NCI-H146 (cell line): ENCODE data around the gene PHF3.
A peak's percentile ranks its signal among the peaks of the same experiment; 100 is the strongest.

Experiments used
- DNase-seq: peaks from one replicate; lab custom pipeline; 2025; lab: John Stamatoyannopoulos, UW

PHF3 gene, protein sequence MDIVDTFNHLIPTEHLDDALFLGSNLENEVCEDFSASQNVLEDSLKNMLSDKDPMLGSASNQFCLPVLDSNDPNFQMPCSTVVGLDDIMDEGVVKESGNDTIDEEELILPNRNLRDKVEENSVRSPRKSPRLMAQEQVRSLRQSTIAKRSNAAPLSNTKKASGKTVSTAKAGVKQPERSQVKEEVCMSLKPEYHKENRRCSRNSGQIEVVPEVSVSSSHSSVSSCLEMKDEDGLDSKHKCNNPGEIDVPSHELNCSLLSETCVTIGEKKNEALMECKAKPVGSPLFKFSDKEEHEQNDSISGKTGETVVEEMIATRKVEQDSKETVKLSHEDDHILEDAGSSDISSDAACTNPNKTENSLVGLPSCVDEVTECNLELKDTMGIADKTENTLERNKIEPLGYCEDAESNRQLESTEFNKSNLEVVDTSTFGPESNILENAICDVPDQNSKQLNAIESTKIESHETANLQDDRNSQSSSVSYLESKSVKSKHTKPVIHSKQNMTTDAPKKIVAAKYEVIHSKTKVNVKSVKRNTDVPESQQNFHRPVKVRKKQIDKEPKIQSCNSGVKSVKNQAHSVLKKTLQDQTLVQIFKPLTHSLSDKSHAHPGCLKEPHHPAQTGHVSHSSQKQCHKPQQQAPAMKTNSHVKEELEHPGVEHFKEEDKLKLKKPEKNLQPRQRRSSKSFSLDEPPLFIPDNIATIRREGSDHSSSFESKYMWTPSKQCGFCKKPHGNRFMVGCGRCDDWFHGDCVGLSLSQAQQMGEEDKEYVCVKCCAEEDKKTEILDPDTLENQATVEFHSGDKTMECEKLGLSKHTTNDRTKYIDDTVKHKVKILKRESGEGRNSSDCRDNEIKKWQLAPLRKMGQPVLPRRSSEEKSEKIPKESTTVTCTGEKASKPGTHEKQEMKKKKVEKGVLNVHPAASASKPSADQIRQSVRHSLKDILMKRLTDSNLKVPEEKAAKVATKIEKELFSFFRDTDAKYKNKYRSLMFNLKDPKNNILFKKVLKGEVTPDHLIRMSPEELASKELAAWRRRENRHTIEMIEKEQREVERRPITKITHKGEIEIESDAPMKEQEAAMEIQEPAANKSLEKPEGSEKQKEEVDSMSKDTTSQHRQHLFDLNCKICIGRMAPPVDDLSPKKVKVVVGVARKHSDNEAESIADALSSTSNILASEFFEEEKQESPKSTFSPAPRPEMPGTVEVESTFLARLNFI (N-terminal part only)

DNA sequence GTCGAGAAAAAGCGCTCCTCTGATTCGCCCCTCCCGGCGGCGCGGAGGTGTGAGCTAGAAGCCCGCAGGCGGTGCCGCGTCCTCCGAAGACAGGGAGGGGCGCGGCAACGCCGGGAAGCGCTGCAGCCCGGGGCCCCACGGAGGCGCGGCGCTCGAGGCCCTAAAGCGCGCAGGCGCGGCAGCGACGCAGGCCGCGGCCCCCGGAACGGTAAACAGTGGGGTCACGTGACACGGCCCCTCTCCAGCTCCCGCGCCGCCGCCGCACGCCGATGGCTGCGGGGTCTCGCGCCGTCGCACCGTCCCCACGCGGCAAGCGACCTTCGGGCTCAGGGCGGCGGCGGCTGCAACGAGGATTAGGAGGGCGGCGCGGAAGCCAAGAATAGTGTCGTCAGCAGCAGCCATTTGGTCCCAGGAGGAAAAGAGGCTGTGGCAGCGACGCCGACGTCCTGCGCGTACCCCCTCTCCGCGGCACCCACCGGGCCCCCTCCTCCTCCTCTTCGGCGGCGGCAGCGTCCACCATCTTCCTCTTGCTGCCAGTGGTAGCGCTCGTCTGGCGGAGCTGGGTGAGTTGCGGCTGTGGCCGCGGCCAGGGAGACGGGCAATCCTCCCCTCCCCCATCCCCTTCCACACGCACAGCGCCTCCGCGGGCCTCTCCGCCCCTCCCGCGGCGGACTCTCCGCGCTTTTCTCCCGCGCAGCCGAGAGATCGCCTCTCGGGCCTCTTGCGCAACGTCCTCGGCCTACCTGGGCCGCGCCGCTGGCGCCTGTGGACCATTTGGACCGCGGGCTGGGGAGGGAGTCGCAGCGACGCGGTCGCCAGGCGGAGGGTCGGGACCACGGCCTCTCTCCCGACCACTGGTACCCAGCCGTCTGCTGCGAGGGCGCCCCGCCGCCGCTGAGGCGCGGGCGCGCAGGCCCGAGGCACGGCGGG is at the start of gene PHF3:
TSS of gene PHF3 (plus strand) at position 215 of the 930 bp plus-strand sequence. CDS start 10,750 bp downstream, outside the sequence.
- DNase-seq, result peak; percentile 92

- peak; percentile 29 for DNase-seq
Measured at GRCh38 chr6:63589952-63590411, 45.6 kb upstream of the PHF3 start.

- DNase-seq, result no peak
Measured at GRCh38 chr6:63592886-63593285, 42.7 kb upstream of the PHF3 start.

DNA sequence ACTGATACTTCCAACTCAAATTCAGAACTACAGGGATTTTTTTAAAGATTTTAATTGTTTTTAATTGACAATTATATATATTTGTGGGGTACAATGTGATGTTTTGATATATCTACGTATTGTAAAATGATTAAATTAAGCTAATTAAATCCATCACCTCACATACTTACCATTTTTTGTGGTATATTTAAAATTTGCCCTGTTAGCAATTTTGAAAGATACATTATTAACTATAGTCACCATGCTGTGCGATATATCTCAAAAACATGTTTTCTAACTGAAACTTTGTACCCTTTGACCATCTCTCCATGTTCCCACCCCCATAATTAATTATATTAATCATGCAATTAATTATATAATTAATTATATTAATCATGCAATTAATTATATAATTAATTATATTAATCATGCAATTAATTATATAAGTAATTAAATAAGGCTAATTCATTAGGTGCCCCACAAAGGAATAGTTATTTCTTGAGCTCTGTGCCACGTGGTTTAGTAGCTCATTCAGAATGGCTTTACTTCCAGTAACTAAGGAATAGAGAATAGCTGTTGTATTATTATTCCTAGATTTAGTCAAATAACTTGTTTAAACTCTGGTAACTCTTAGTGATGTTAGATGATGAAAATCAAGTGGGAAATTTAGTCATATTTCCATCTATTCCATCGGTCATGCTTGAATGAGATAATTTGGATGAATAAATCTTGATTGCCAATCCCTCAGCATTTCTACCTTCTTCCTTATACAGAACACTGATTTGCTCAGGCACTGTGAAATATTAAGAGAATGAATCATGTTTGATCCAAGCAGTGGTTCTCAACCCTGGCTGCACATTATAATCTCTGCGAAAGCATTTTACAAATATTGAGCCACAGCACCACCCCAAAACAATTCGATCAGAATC is 38.2 kb upstream of the PHF3 start:
- no peak for DNase-seq

DNA sequence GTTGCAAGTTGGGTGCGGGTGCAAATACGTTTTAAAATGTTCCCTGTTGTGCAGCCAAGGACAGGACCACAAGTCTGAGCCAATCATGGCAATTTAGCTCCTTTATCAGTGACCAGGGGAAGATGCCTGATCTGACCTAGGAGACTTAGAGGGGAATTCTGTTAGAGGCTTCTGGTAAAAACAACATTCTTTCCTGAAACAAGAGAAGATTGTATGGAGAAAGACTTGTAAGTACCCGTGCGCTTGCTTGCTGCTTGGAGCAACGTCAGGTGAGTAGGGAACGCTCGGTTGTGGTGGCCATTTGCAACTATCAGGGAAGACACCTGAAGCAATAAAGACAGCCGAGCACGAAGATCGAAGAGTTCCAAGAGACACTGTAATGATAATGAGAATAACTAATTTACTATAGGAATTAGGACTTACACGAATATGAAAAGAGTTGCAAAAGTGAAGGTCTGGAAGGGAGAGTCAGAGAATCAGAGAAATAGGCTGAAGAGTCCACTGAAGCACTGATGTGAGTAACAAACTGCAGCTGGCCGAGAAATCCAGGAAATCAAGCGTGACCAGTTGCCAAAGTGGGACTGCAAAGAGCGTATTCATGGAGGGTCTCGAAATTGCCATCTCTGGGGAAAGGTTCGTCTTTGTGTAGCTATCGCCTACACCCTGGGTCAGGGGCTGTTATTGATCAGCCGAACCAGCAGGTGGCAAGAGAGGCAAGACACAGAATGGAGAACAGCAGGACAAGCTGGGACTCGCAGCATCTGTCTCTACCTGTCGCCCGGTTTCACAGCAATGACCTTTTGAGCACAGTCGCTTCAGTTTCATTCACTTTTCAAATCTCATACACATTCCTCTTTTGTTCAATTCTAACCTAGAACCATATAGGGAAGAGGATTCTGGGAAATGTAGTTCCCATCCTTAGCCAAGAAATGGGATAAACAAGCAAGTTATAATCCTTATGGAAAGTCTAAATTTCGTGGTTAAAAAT is 37.3 kb upstream of the PHF3 start:
- peak; percentile 92 for DNase-seq

GRCh38 chr6:63599243-63599642 is 36.4 kb upstream of the PHF3 start:
- DNase-seq, result no peak

GRCh38 chr6:63600136-63600535 is 35.5 kb upstream of the PHF3 start:
- DNase-seq, result no peak

DNA sequence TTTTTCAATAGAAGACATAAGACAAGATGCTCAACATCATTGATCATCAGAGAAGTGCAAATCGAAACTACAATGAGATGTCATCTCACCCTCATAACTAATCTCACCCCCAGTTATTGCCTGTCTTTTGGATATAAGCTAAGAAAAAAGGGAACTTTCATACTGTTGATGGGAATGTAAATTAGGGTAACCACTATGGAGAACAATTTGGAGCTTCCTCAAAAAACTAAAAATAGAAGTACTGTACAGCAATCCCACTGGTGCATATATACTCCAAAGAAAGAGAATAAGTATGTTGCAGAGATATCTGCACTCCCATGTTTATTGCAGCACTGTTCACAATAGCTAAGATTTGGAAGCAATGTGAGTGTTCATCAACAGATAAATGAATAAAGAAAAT is 26.4 kb upstream of the PHF3 start:
- no peak for DNase-seq

GRCh38 chr6:63610944-63611343 is 24.7 kb upstream of the PHF3 start:
- no peak for DNase-seq

GRCh38 chr6:63611560-63611959 is 24.0 kb upstream of the PHF3 start:
- DNase-seq, result no peak

DNA sequence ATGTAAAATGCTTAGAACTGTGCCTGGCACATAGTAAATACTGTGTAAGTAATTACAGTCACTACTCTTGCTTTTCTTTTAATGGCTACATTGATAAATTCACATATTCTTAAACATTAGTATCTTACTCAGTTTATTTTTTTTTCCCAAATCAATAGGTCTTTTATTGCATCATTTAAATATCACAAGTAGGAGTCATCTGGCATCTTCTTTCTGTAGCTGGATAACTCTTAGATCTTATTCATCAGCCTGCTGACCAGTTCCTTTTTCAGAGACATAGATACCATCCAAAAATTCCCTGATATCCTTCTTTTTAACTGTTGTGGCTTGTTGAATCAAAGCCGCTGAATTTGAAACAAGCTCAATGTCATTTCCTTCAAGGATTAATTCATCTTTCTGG is 20.0 kb upstream of the PHF3 start:
- DNase-seq, result no peak

GRCh38 chr6:63624091-63624490 is 11.5 kb upstream of the PHF3 start:
- no peak for DNase-seq

DNA sequence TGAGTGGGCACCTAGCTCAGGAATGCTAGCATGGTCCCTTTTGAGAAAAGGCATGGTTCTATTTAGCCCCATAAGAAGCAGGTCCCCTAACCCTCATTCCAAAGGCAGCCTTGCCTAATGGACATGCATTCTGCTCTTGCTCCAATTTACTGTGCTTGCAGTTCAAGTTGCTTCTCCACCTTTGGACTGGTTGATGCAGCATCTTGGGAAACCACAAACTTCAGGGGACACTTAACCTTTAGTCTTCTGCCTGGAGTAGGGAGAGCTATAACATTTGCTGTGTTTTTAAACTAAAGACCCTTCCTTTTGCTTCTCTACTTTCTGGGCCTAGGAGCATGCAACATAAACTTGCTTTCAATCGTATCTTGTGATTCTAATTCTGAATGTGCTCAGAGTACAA is 5.1 kb upstream of the PHF3 start:
- DNase-seq, result no peak

- peak; percentile 15 for DNase-seq
Measured at GRCh38 chr6:63634630-63635029, 972 bp upstream of the PHF3 start.

- DNase-seq, result no peak
Measured at GRCh38 chr6:63635215-63635587, 401 bp upstream of the PHF3 start.

DNA sequence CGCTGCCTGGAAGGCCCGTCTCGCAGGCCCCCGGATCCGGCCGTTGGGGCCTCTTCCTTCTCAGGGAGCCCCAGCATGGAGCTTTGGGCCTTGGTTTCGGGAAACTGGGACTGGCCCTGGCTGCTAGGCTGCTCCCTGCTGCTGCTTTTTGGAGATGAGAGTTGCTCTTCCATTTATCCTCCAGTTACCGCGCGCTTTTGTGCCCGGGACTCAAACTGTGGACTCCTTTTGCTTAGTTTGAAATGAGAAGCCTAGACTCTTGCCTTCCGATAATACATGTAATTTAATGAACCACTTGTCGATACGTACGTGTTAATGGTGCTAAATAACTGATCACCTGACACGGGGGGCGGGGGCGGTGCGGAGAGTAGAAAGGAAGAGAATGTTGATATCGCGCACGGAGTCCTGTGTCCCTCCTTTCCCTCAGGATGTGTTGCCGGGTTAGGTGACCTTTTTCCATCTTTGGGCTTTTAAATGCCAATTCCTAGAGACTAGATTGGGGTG is 968 bp downstream of the PHF3 start:
- peak; percentile 61 for DNase-seq

DNA sequence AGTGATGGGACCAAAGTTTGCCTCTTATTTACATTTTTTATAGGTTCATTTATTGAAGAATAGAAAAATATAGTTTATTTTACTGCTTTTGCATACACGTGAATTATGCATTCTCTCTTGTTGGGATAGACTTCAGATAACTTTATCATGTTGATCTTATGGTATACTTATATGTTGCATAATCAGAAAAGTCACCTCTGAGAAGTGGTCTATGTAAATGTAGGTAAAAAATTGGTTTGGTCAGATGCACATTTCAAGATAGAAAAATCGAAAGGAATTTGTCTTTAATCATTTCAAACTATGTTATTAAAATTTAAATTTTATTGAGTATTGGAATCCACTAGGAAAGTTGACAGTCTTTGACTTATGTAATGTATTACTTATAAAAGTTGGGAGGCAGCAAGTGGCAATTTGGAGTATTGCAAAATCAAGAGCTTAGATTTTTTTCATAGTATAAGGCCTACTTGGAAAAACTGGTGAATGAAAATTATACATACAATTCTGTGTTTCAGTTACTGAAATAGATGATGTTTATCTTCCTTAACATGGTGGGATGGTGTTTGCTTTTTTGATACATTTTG is 2.4 kb downstream of the PHF3 start:
- no peak for DNase-seq

DNA sequence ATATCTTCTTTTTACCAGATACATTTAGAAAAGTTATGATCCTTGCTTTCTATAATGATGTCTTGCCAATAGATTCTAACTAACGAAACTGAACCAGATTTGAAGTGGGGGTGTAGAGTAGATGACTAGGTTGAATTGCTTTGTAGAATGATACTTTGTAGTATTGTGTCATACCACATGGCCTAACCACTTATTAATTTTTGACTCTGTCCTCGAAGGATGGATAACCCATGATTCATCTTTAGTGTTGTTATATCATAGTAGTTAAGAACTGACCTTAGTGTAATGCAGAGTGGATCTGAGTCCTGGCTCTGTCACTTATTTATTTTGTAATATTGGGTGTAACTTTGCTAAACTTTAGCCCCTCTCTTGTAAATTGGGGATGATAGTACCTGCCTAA is 4.5 kb downstream of the PHF3 start:
- no peak for DNase-seq
